Sigmoid colon (tissue), 4 donors: Measurements from ENCODE around the gene FMNL2.

Source experiments
- EP300 ChIP-seq, 4 donors: sonication (generic); formaldehyde crosslinking; IDR thresholded peaks; one replicate each; pipeline ENCODE4 v1.6.1; 2017; ENCODE audit warnings: antibody characterized with exemption in 4 of 4
- POLR2A ChIP-seq, 2 donors: fragments of 450-650 bp; IDR thresholded peaks; one replicate each; pipeline ENCODE4 v1.6.1; 2016; ENCODE audit warnings: antibody characterized with exemption in 2 of 2, mild to moderate bottlenecking in 2 of 2, moderate library complexity in 2 of 2
- TF ChIP-seq, protein P1 (sequence below), 4 experiments: fragments of 450-650 bp in 3 of 4; fragments of 200-600 bp in 1 of 4; IDR thresholded peaks; one replicate each; pipeline ENCODE4 v1.5.1; 2016 to 2019; ENCODE audit warnings: antibody characterized with exemption in 4 of 4, mild to moderate bottlenecking in 3 of 4, moderate library complexity in 2 of 4

DNA sequence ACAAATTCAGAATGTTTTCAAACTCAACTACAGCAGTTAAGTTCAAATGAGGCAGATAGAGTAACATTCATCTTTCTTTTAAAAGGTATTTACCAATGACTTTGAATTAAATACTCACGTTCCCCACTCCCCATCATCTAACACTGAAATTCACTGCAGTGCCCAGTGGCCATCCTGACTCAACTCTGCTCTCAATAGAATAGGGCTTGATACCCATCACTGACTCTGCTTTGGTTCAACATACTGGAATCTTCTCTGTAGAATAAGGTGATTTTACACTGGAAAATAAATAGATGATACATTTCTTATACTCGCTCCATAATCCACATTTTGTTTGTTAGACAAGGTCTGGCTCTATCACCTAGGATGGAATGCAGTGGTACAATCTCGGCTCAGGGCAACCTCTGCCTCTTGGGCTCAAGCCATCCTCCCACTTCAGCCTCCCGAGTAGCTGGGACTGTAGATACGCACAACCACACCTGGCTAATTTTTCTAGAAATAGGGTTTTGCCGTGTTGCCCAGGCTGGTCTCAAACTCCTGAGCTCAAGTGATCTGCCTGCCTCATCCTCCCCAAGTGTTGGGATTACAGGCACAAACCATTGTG, 315.9 kb downstream of the FMNL2 start:
- TF ChIP-seq, protein P1, sequence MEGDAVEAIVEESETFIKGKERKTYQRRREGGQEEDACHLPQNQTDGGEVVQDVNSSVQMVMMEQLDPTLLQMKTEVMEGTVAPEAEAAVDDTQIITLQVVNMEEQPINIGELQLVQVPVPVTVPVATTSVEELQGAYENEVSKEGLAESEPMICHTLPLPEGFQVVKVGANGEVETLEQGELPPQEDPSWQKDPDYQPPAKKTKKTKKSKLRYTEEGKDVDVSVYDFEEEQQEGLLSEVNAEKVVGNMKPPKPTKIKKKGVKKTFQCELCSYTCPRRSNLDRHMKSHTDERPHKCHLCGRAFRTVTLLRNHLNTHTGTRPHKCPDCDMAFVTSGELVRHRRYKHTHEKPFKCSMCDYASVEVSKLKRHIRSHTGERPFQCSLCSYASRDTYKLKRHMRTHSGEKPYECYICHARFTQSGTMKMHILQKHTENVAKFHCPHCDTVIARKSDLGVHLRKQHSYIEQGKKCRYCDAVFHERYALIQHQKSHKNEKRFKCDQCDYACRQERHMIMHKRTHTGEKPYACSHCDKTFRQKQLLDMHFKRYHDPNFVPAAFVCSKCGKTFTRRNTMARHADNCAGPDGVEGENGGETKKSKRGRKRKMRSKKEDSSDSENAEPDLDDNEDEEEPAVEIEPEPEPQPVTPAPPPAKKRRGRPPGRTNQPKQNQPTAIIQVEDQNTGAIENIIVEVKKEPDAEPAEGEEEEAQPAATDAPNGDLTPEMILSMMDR (IDR thresholded peaks at IDR 0.05) = no peak
- TF ChIP-seq EP300 (IDR thresholded peaks at IDR 0.05) (no peak), POLR2A (IDR thresholded peaks at IDR 0.05) (no peak)
